GM18951 (cell line): ENCODE measurements around the gene PSME1.
"Not testable (repeated sequence)": the region's sequence is repeated elsewhere in the genome, so short reads cannot be mapped to it uniquely, and the experiment has no call there.

Experiments used
- POLR2A ChIP-seq: IDR thresholded peaks from 4 replicates; pipeline ENCODE4 v1.6.1; 2011; ENCODE audit warnings: mild to moderate bottlenecking; ENCODE audit not compliant: insufficient read length, insufficient read depth; ENCODE audit errors: extremely low read depth
- in situ Hi-C: fragments of 300-500 bp; cut with MboI; formaldehyde crosslinking; loops from one replicate; pipeline ENCODE4 v1.12.0; 2022; ENCODE audit warnings: low sequenced_read_pairs, mixed read lengths, inconsistent platforms; ENCODE audit not compliant: unreplicated experiment

PSME1 gene

DNA sequence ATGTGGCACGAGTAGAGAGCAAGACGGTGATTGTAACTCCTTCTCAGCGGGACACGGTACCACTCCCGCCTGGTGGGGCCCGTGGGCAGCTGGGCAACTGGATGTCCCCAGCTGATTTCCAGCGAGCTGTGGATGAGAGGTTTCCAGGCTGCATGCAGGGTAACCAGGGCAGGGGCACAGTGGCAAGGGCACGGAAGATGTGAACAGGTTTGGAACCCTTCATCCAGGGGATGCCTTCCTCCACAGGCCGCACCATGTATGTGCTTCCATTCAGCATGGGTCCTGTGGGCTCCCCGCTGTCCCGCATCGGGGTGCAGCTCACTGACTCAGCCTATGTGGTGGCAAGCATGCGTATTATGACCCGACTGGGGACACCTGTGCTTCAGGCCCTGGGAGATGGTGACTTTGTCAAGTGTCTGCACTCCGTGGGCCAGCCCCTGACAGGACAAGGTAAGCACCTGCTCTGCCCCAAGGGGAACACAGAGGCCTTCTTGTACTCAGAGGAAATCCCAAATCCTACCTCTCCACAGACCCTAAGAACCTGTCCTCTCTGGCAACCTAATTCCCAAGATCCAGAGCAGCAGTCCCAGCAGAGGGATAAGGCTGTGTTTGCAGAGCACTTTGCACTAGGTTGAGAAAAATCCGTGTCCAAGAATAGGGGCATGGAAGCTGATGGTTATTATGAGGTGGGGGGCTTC is 37.6 kb upstream of the PSME1 start:
- TF ChIP-seq POLR2A = no peak
- in situ Hi-C loops = loop anchor here (25.0 kb wide), 1 partner anchor 111 kb away; the partner anchor contains the start of gene DHRS4L2

DNA sequence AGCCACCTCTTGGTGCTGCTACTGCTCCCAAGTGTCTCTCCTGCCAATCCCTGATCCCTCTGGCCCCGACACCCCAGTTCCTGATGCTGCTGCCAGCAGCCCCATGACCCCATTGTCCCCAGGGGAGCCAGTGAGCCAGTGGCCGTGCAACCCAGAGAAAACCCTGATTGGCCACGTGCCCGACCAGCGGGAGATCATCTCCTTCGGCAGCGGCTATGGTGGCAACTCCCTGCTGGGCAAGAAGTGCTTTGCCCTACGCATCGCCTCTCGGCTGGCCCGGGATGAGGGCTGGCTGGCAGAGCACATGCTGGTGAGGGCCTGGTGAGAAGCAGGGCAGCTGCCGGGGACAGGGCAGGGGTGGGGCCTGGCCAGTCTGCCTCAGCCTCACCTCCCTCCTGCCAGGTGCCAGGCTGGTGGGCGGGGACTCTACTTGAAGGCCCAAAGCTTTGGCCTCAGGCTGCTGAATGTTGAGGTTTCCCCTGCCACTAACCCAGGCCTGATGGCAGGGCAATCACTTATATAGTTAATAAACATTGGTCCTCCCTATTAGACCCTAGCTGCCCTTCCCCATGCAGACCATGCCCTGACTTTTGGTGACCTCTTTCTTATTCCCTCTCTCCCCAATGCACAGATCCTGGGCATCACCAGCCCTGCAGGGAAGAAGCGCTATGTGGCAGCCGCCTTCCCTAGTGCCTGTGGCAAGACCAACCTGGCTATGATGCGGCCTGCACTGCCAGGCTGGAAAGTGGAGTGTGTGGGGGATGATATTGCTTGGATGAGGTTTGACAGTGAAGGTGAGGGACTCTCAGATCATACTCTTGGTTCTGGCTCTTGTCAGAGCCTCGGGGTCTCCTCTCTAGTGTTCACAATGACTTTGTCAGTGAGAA is 36.8 kb upstream of the PSME1 start:
- in situ Hi-C loops = loop anchor here (25.0 kb wide), 1 partner anchor 112 kb away; the partner anchor contains the start of gene DHRS4L2
- TF ChIP-seq POLR2A = no peak

DNA sequence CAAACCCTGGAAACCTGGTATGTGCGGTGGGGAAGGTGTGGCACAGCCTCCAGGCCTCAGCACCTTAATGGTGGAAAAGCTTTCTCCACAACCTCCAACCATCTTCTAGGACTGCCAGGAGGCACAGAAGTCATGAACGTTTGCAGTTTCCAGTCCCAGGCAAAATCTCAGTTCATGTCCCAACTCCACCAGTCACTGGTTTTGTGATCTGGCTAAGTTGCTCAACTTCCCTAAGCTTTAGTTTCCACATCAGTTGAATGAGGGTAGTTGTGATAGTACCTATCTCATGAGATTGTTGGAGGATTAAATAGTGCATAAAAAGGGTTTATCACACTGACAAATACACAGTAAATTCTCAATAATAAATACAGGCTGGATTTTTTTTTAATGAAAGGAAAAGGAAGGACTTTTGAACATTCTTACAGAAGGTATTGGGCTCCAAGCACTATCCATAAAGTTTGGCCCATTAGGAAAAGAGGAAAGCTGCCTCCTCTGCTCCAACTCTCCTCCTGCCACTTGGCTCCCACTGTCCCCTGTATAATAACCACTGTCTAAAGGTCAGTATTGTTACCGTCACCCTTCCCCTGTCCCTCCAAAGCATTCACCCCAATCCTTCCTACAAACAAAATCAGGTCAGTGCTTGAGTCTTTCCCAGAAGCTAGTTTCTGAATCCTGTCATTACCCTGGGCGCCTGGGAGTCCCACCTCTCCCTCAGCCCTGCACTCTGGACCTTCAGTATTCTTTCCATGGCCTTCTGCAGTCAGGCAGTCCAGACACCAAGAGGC is 35.6 kb upstream of the PSME1 start:
- no peak for TF ChIP-seq POLR2A
- in situ Hi-C loops = no loop called here

DNA sequence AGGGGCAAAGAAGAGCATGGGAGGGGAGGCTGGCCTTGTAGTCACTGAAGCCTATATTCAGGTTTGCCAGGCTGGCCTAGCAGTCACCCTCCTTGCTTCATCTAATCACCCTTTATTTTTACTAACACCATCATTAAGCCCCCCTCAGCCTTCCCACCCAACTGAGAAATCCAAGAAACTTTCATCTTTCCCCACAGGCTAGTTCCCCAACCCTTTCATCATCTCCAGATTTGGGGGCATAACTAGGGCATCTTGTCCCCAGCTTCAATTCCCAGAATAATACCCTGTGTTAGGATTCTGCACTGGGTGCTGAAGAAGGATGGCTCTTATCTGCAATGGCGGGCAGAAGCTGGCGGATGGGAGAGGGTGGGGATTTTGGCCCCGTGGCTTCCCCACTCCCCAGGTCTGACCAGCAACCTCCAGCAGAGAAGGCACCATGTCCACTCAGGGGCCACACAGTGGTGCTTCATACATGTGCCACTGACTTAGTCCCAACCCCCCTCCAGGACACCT is 35.0 kb upstream of the PSME1 start:
- TF ChIP-seq POLR2A = no peak
- in situ Hi-C loops = no loop called here

DNA sequence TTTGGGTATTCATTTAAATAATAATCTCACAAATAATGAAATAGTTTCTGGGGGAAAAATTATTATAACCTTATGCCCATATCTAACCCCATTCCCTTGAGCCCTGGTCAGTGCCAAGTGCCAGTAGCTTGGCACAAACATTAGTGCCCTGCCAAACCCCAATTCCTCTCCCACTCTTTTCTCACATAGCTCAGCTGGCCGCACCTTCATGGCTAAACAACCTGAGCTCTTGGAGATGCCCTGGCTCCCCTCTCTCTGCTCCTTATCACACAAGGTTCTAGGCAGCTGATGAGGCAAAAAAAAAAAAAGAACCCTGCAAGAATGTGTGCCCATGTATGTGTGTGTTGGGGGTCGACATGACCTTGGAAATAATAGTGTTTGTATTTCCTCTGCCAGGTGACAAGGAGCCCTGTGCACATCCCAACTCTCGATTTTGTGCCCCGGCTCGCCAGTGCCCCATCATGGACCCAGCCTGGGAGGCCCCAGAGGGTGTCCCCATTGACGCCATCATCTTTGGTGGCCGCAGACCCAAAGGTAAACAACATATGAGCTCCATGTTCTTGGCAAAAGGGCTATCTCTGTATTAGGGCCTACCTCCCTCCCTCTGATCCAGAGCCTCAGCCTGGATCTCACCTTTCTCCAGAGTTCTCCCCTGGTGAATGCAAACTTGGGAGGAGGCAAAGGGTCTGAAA is 33.5 kb upstream of the PSME1 start:
- in situ Hi-C loops = no loop called here
- no peak for TF ChIP-seq POLR2A

DNA sequence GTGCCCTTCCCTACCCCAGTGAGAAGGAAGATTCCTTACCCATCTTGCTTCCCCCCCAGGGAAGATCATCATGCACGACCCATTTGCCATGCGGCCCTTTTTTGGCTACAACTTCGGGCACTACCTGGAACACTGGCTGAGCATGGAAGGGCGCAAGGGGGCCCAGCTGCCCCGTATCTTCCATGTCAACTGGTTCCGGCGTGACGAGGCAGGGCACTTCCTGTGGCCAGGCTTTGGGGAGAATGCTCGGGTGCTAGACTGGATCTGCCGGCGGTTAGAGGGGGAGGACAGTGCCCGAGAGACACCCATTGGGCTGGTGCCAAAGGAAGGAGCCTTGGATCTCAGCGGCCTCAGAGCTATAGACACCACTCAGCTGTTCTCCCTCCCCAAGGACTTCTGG is 32.5 kb upstream of the PSME1 start:
- in situ Hi-C loops = no loop called here
- no peak for TF ChIP-seq POLR2A

DNA sequence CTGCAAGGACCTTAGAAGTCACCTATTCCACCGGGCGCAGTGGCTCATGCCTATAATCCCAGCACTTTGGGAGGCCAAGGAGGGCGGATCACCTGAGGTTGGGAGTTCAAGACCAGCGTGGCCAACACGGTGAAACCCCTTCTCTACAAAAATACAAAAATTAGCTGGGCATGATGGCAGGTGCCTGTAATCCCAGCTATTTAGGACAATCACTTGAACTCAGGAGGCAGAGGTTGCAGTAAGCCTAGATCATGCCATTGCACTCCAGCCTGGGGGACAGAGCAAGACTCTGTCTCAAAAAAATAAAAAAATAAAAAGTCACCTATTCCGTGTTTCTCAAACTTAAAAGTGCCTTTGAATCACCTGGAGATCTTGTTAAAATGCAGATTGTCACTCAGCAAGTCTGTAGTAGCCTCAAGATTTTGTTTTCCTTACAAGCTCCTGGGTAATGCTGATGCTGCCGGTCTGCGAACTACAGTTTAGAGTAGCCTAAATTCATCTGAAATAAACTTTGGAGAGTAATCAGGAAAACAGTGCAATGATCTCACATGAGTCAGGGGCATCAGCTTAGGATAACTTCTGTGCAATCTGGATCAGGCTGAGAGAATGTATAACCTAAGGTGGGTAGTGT is 30.3 kb upstream of the PSME1 start:
- in situ Hi-C loops = not testable (repeated sequence)

DNA sequence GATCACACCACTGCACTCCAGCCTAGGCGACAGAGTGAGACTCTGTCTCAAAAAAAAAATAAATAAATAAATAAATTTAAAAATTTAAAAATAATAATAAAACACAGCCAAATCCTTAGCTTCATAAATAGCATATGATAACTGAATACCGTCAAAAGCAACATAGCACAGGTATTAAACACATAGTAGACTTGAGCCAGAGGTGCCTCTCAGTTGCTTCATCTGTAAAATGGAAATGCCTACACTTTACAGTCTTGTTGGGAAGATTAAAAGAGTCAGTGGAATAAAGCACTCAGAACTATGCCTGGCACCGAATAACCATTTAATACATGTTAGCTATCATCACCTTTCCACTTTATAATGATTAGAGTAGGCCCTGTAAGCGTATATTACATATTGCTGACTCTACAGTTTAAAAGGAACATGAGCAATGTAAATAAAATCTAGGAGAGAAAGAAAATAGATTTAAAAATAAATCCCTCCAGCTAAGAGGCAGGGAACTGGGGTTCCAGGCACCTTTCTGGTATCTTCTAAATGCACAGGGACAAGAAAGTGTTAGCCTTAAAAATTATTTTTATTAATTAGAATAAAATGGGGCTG is 29.2 kb upstream of the PSME1 start:
- in situ Hi-C loops = no loop called here
- no peak for TF ChIP-seq POLR2A

DNA sequence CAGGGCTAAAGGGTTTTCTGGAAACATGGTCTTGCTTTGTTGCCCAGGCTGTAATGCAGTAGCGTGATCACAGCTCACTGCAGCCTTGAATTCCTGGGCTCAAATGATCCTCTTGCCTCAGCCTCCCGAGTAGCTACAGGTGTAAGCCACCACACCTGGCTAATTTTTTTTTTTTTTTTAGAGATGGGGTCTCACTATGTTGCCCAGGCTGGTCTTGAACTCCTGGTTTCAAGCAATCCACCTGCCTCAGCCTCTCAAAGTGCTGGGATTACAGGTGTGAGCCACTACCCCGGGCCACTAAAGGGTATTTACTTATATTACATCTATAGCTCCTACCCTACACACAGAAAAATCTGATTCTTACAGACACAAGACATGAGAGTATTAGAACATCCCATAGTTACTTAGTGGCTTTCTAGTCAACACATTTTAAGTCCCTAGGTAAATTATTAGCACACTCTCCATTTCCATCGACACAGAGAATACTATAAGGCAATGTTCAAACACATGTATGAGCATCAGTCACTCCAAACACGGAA is 27.6 kb upstream of the PSME1 start:
- TF ChIP-seq POLR2A = no peak
- in situ Hi-C loops = no loop called here

DNA sequence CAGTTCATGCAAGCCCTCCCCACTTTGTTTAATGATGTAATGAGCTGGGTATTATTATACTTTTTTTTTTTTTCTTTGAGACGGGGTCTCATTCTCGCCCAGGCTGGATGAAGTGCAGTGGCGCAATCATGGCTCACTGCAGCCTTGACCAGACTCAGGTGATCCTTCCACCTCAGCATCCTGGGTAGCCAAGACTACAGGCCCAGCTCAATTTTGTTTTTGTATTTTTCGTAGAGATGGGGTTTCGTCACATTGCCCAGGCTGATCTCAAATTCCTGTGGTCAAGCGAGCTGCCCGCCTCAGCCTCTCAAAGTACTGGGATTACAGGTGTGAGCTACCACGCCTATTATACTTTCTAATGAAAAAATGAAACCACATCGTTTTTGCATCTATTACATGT is 25.9 kb upstream of the PSME1 start:
- in situ Hi-C loops = no loop called here
- TF ChIP-seq POLR2A = no peak

DNA sequence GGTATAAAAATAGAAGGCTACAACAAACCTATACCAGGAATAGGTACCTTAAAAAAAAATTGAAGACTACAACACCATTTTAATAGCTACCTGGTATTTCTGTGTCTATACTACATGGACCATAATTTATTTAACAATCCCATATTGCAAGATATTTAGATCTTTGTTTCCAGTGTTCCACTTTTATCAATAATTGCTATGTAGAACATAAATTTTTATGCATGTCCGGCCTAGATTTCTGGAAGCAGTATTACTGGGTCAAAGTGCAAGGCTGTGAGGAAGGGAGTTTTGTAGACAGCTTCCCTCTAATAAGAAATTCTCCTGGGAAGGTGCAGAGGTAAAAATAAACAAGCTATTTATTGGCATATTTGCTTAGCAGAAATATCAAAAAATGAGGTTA is 25.5 kb upstream of the PSME1 start:
- in situ Hi-C loops = no loop called here
- TF ChIP-seq POLR2A = no peak

DNA sequence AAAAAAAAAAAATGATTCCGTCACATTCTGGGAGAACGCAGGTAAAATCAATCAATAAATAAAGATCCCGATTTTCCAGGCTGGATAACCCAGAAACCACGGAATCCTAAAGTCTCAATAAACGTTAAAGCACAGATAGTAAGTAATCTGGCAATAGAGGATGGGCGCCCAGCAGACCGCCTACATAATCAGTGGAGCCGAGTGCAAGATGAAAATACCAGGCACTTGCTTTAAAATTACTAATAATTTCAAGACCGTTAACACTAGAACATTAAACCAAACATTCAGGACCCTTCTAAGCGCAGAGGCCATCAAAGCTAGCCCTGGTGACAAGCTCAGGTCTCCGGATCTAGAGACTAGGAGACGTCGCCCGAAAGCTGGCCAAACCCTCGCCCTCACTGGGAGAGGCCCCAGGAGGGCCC is 22.6 kb upstream of the PSME1 start:
- in situ Hi-C loops = no loop called here
- TF ChIP-seq POLR2A = no peak
